Mucosa of descending colon (tissue), 3 donors: ENCODE measurements around the gene SGMS1. TPM values are rescaled to one million over a fixed set of nuclear protein-coding genes. Genes with fewer than 3 reads are reported as not detected.

Source experiments
- ATAC-seq: fragments of 200-7000 bp; cut with Tn5 transposase; one replicate; pipeline ENCODE4 v1.9.1; 2020; ENCODE audit warnings: mild to moderate bottlenecking, moderate library complexity
- DNase-seq, 3 donors: peaks; one replicate each; pipeline ENCODE4 v3.0.0-alpha.2; 2020
- H3K36me3 ChIP-seq: fragments of 200-600 bp; one replicate; pipeline ENCODE4 v1.8.0; 2021; ENCODE audit warnings: low read depth, mild to moderate bottlenecking
- H3K4me1 ChIP-seq: fragments of 200-600 bp; one replicate; pipeline ENCODE4 v1.8.0; 2021; ENCODE audit warnings: low read depth, mild to moderate bottlenecking
- H3K4me3 ChIP-seq: fragments of 200-600 bp; one replicate; pipeline ENCODE4 v1.8.0; 2021; ENCODE audit warnings: mild to moderate bottlenecking
- H3K9me3 ChIP-seq: fragments of 200-600 bp; one replicate; pipeline ENCODE4 v1.8.0; 2021; ENCODE audit warnings: mild to moderate bottlenecking
- intact Hi-C, 2 donors: fragments of 100-400 bp; cut with DNase I in 1 of 2; cut with micrococcal nuclease in 1 of 2; formaldehyde crosslinking; loops; one replicate each; pipeline versions ENCODE4 v1.11.0 to v1.11.1; 2022; cut with DNase I, micrococcal nuclease
- total RNA-seq, 3 donors: library from RNA; stranded (reverse); fragmentation: NEBNext Ultra II Directional in 2 of 3; extraction: Animal tissue kit (Norgen Biotek cat#: 25700) in 2 of 3; gene quantifications; one replicate each; pipeline versions ENCODE4 v1.2.1 to v1.2.4, GENCODE V29; 2021 to 2023
- TF ChIP-seq, protein P1 (sequence below): fragments of 200-600 bp; IDR thresholded peaks from one replicate; pipeline ENCODE4 v1.8.0; 2022; ENCODE audit warnings: antibody characterized with exemption, mild to moderate bottlenecking
- donor health status: DM: no; HTN: no; CAD: no; lungs with moderate emphysema.
- donor health status: DM: no; HTN: no; CAD: no.
- donor health status: DM: no; HTN: yes; CAD: no.

SGMS1 gene
- total RNA-seq, 3 donors from 2014 or later: 14.4 to 28.4 (median 20.0) TPM

DNA sequence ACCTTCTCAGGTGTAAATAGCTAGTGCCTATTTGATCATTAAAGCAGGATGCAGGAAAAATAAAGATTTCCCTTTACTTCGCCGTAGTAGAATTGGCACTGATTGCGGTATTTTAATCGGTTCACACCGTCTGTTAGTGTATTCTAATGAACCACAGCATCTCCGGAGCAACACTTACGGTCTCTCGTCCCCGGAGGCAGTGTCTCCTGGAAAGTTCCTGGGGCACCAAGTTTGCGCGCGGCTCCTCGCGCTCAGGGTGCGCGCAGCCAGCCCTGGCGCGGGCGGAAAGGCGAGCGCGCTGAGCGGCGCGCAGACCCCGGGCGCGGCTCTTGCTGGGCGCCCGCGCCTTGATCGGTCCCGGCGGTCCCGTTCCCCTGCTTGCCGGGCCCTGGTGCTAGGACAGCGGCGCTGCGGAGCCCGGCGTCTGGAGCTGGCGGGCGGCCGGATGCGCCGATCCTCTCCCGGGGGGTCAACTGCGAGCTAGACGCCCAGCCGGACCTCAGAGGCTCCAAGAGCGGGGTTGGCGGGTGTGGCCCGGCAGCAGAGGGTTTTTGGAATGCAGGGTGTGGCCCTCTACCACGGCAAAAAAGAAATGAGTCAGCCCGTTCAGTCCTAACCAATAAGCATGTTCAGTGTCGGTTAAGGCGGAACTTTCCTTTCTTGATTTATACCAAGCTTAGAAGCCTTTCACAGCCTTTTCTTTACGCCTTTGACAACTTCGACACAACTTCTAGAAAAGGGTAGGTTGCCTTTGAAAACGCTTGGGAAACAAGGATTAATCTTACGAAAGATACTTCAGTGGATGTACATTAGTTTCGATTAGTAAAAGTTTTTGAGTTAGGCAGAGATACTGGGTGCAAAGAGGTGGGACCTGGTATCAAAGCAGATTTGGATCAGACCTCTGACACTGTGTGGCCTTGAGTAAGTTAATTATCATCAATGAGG, 205.6 kb downstream of the SGMS1 start:
- Histone ChIP-seq H3K9me3 (no peaks in the 10 kb centered on the region), H3K36me3 (no peaks in the 10 kb centered on the region), H3K4me1 (no peaks in the 10 kb centered on the region), H3K4me3 (peak overlapping the region; percentile 40)
- peak; percentile 54 to 80 (median 70) for DNase-seq
- intact Hi-C loops: loop anchor here in 1 of 2 donors (5.0 kb wide), 1 partner anchor 209 kb away; no protein-coding TSS in a partner anchor
- peak; percentile 92 for ATAC-seq
- TF ChIP-seq, protein P1, sequence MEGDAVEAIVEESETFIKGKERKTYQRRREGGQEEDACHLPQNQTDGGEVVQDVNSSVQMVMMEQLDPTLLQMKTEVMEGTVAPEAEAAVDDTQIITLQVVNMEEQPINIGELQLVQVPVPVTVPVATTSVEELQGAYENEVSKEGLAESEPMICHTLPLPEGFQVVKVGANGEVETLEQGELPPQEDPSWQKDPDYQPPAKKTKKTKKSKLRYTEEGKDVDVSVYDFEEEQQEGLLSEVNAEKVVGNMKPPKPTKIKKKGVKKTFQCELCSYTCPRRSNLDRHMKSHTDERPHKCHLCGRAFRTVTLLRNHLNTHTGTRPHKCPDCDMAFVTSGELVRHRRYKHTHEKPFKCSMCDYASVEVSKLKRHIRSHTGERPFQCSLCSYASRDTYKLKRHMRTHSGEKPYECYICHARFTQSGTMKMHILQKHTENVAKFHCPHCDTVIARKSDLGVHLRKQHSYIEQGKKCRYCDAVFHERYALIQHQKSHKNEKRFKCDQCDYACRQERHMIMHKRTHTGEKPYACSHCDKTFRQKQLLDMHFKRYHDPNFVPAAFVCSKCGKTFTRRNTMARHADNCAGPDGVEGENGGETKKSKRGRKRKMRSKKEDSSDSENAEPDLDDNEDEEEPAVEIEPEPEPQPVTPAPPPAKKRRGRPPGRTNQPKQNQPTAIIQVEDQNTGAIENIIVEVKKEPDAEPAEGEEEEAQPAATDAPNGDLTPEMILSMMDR: no peak

- H3K4me1 ChIP-seq: no peaks in the 10 kb centered on the region
- no peaks in the 10 kb centered on the region for H3K9me3 ChIP-seq
- DNase-seq: peak in 1 of 3 donors; percentile 13
- no peaks in the 10 kb centered on the region for H3K36me3 ChIP-seq
- intact Hi-C loops: loop anchor here in 1 of 2 donors (5.0 kb wide), 1 partner anchor 210 kb away; no protein-coding TSS in a partner anchor
- H3K4me3 ChIP-seq: peak overlapping the region; percentile 40
- TF ChIP-seq, protein P1: no peak
- ATAC-seq: peak; percentile 20
These were observed 206.3 kb downstream of the SGMS1 start for GRCh38 chr10:50417486-50417885.

DNA sequence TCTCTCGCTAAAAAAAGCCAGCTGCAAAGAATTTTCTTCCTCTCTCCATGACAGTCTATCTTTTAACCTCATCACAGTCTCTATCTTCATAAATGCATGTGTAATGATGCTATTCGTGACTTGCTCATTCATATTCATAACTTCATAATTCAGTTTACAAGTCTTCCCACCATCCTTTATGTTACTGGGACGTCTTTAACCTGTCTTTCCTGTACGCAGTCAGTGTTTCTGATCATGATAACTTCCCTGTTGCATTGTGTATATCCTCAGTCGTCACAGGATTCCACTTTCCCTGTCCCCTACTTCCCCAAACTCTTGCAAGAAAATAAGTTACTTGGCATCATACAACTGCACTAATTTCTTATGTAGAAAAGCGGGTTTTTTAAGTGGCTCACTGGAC, 206.9 kb downstream of the SGMS1 start:
- ATAC-seq (no peak), DNase-seq (no peak)
- Histone ChIP-seq H3K4me1 (no peaks in the 10 kb centered on the region), H3K36me3 (no peaks in the 10 kb centered on the region), H3K9me3 (no peaks in the 10 kb centered on the region), H3K4me3 (no peak overlapping the region)
- TF ChIP-seq, protein P1: no peak
- intact Hi-C loops: loop anchor here in 1 of 2 donors (5.0 kb wide), 1 partner anchor 210 kb away; no protein-coding TSS in a partner anchor

DNA sequence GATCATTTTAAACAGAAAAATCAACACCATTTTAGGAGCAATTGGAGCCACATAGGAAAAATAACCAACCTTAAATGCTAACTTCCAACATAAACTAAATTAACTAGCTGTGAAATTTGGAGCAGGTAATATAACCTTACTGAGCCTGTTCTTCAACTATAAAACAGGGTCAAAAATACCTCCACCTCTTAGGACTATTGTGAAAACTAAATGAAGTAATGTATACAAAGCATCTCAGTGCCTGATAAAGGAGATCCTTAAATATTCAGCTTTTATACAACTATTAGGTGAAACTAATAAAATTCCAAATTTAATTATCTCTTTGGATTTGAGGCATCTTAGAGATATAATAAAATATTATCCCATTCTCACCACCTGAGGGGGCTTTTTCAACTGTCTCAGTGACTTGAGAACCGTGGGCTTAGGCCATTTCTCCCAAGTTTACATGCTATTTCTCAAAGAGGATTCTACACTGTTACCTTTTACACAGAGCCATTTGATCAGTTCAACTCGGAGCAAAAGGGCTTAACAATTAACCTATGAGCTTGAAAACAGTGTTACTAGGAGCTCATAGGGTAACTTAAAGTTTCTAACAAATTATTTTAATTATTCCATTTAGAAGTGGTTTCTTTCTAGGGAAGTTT, 207.5 kb downstream of the SGMS1 start:
- TF ChIP-seq, protein P1: no peak
- no peak for ATAC-seq
- no peak for DNase-seq
- no peaks in the 10 kb centered on the region for H3K4me1 ChIP-seq
- H3K9me3 ChIP-seq: no peaks in the 10 kb centered on the region
- H3K4me3 ChIP-seq: no peak overlapping the region
- intact Hi-C loops: loop anchor here in 1 of 2 donors (5.0 kb wide), 1 partner anchor 211 kb away; no protein-coding TSS in a partner anchor
- no peaks in the 10 kb centered on the region for H3K36me3 ChIP-seq

DNA sequence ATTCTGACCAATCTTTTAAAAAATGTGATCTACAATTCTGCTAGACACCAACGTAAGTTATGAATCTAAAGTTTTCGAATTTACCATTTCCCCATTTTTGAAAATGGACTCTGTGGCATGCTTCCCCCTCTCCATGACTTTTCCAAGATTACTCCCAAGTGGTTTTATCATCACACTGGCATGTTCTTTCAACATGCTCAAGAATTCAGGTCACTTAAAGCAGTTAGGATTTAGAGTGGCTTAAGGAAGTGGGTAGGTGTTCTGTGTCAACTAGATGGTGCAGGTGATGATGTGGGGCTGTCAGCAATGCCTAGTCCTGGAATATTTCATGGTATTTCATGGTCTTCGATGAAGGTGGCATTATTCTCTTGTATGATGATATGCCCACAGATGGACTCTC, 208.5 kb downstream of the SGMS1 start:
- intact Hi-C loops: loop anchor here in 1 of 2 donors (5.0 kb wide), 1 partner anchor 212 kb away; no protein-coding TSS in a partner anchor

More for the DNA sequence above, 208.5 kb downstream of the SGMS1 start:
- DNase-seq (no peak), ATAC-seq (no peak)
- Histone ChIP-seq H3K4me3 (no peak overlapping the region), H3K9me3 (no peaks in the 10 kb centered on the region), H3K4me1 (no peaks in the 10 kb centered on the region), H3K36me3 (no peaks in the 10 kb centered on the region)
- TF ChIP-seq, protein P1: no peak
